IPS-18c (cell line): ENCODE measurements around the gene RCAN1.
"Not testable (repeated sequence)": the region's sequence is repeated elsewhere in the genome, so short reads cannot be mapped to it uniquely, and the experiment has no call there.

Experiments used
- H3K4me3 ChIP-seq: 2 replicates; pipeline ENCODE4 v1.7.0; 2013; ENCODE audit warnings: low read depth, mild to moderate bottlenecking, low read length, moderate library complexity; ENCODE audit not compliant: insufficient read depth
- H3K9me3 ChIP-seq: one replicate; pipeline ENCODE4 v1.6.1; 2013; ENCODE audit warnings: mild to moderate bottlenecking, low read length, moderate library complexity; ENCODE audit not compliant: control insufficient read depth, insufficient read depth

RCAN1 gene

DNA sequence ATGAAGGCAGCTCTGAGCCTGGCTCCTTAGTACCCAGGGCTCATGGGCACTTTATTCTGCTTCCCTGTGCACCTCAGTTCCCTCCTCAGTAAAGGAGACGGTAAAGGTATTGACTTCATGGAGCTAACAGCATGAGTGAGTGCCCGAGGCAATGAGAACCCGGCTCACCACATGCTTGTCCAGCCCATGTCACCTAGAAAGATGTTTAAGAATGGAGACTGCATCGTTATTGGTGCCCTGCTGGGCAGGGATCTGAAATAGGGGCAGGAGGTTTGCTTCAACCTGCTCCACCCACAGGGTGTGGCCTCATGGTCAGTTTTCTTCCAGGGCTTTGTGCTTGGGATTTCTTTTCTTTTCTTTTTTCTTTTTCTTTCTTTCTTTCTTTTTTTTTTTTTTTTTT is 95.9 kb downstream of the RCAN1 start:
- H3K9me3 ChIP-seq, result no peaks in the 10 kb centered on the region
- no peak overlapping the region for H3K4me3 ChIP-seq

DNA sequence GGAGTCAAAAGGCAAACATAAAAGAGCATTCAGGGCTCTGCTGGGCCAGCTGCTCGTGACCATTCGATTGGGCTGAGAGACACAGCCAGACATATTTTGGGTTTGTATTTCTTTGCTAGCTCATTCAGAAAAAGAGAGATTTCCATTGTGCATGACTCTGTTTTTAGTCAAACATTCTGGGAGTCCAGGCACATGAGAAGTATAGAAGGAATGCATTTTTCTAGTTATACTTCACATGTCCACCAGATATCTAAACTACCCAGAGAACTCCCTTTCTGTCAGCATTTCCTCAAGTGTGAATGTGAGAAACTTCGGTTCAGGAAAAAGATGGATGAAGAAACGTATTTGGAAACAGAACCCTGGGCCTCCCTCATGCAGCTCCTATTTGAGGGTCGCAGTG is 96.6 kb downstream of the RCAN1 start:
- H3K9me3 ChIP-seq, result no peaks in the 10 kb centered on the region

DNA sequence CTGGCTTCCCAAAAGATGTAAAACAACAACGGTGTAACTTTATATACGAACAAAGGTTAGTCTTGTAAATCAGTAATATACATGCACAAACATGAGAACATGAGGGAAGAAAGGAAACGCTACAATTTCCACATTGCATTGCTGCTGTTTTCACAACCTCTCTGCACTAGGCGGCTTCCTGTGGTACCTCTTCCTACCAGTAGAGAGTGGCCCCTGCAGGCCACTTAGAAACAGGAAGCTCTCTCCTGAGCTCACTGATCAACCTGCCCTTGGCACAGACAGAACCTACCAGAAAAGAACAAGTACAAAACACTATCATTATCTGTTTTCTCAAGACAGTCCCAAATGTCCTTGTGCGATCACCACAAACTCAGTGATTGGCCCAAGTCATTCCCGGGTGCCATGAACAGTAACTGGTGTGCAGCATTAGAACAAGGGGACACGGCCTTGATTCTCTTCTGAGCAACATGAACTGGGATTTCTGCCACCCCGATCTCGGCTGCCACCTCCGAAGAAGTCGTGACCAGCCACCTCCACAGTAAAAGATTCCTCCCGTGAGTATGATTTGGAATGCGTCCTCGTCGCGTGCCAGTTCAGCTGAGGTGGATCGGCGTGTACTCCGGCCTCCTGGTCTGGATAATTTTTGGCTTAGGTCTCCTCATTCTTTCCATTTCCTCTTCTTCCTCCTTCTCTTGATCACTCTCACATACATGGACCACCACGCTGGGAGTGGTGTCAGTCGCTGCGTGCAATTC is 97.2 kb downstream of the RCAN1 start:
- Histone ChIP-seq H3K4me3 (no peak overlapping the region), H3K9me3 (no peaks in the 10 kb centered on the region)

More for the DNA sequence above, 96.6 kb downstream of the RCAN1 start:
- no peak overlapping the region for H3K4me3 ChIP-seq

DNA sequence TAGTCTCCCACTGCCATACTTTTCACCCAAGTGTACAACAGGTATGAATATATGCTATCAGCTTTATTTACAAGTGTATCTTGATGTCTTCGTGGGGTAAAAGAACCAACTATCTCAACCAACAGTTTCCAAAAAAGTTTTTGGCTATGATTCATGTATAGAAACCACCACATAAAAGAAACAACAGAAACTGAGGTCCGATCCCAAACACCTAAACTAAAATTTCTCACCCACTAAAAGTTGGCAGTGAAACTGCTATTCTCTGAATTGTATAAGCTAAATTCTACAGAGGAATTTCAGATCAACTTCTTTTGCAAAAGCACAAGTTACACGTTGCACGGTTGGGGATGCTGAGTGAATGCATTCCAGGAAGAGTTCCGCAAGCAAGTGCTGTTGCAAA is 97.9 kb downstream of the RCAN1 start:
- Histone ChIP-seq H3K4me3 (no peak overlapping the region), H3K9me3 (no peaks in the 10 kb centered on the region)

DNA sequence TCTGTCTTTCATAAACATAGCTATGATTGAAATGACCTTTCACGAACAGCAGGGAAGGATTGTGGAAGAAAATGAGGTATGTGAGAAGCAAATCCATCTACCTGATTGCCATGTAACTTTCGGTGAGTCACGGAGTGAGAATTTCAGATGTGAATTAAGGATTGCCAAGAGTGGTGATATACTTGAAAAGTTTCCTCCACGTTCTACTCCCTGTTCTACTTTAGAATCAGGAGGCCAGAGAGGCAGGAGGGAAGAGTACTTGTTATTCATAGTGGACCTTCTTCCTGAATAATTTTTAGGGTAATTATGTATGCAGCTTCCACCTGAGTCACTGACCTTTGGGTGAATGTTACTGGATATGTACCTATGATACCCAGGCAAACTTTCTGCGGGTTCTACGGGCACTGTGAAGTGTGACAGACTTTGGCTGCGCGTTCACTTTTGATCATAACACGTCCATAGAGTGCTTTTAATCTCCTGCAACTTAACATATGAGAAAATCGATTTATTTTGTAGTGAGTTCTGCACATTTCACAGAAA is 100.3 kb downstream of the RCAN1 start:
- H3K4me3 ChIP-seq, result no peak overlapping the region
- no peaks in the 10 kb centered on the region for H3K9me3 ChIP-seq

DNA sequence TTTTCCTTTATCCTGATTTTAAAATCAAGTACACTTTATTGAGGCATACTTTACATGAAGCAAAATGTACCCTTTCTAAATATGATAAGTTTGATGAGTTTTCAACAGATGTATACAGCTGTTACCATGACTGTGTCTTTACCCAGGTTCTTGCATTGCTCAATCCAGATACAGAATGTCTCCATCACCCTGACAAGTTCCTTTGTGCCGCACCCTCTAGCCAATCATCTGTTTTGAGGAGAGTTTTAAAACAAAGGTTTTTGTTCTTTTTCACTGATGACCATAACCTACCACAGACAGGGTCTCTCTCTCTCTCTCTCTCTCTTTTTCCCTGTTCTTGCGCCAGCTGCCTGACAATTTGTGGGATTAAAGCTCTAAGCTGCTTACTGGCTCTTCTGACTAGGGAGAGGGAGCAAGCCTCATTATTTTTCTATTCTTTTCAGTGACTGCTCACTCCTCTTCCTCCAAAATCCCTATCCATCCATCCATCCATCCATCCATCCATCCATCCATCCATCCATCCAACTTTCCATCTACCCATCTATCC is 101.7 kb downstream of the RCAN1 start:
- Histone ChIP-seq H3K4me3 (no peak overlapping the region), H3K9me3 (no peaks in the 10 kb centered on the region)

DNA sequence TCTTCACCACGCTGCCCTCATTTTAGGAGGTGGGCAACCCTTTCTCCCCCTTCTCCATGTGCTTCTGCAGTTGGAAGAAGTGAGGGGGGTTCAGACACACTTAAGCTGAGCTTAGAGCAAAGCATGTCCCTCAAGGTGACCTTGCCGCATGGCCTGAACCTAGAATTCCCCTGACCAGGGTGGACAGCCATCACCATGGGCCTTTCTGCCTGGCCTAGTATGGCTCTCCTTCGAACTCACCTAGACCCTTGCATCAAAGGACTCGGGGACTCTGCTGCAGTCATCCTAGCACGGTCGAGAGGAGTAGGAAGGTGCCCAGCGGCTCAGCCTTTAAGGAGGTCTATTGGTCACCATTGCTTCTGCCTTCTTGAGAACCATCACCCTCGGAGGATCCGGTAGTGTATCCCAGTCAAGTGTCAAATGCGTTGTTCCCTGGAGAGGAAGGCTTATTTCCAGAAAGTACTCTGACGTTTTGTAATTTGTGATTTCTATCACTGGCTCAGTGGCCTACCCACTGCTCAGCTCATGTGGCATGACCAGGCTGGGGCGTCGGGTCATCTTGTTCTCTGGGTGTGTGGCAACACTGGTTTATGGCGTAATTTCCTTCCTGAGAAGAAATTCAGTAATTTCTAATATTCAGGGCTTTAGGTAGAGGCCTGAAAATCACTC is 103.0 kb downstream of the RCAN1 start, which contains the start of gene KCNE1:
Gene KCNE1 (minus strand): TSS at position 424 of the 669 bp plus-strand sequence. CDS start 62,576 bp downstream, outside the sequence.
- H3K4me3 ChIP-seq, result no peak within 1 kb of the TSS
- H3K9me3 ChIP-seq, result no peaks in the 10 kb centered on the region

DNA sequence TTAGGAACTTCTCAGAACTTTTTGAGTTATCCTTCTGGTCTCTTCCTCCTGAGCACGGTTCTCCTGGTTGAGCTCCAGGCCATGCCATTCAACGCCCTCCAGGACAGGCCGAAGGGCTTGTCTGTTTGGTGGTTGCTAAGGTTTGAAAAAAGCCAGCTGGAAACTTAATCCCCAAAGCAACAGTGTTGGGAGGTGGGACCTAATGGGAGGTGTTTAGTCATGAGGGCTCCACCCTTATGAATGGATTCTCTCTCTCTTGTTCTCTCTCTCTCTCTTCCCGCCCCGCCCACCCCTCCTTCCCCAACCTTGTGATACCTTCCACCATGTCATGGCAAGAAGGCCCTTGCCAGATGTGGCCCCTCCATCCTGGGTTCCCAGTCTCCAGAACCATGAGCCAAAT is 103.7 kb downstream of the RCAN1 start:
- H3K4me3 ChIP-seq, result no peak overlapping the region
- H3K9me3 ChIP-seq, result no peaks in the 10 kb centered on the region

DNA sequence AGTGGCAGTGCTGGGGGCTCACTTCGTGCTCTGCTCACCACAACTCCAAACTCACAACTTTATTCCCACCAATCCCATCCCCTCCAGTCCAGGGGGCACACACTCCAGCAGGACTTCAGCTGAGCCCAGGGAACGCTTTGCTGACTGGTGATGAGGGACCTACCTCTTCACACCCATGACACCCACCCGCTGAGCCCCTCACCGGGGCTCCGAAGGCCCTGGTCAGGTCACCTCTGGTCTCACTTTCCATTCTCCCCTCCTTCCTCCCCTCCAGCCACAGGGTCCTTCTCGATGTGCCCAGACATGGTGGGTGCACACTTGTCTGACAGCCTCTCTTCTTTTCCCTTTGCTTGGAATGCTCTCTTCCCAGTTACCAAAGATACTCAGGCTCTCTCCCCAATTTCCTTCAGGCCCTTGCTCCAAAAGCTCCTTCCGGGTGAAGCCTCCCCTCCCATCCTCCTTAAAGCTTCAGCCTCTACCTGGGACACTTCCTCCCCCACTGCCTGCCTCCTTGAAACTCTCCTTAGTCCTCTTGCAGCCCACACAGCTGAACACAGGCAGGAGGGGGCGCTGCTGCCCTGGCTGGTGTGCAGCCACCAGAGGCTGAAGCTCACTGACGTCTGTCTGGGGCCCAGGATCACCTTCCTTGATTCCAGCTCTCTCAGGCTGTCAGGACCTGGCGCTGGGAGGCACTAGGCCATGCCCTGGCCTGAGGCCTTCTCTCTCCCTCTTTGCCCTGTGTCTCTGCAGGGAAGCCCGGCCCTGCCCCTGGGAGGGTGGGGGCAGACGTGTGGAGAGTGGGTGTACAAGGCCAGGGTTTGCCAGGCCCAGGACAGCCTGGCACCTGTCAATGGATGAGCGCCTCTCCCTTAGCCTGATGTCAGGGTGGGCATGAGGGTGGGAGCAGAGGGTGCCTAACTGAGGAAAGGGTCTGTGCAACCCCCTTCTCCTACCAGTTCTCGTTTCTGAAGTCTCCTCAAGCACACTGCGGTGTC is 104.5 kb downstream of the RCAN1 start:
- Histone ChIP-seq H3K9me3 (peaks cover under 1% of the 10 kb centered on the region), H3K4me3 (no peak overlapping the region)

DNA sequence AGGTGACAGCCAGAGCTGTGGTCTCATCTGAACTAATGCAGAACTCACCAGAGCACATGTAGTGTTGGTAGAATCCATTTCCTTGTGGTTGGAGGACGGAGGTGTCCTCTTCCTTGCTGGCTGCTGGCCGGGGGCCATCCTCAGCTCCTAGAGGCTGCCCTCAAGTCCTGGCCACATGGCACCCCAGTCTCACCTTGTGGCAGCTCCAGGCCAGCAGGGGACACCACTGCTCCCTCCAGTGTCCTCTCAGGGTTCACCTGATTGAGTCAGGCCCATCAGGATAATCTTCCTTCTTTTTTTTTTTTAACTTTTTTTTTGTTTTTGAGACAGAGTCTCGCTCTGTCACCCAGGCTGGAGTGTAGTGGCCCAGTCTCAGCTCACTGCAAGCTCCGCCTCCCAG is 105.8 kb downstream of the RCAN1 start:
- no peak overlapping the region for H3K4me3 ChIP-seq
- H3K9me3 ChIP-seq, result peaks cover 2% of the 10 kb centered on the region

DNA sequence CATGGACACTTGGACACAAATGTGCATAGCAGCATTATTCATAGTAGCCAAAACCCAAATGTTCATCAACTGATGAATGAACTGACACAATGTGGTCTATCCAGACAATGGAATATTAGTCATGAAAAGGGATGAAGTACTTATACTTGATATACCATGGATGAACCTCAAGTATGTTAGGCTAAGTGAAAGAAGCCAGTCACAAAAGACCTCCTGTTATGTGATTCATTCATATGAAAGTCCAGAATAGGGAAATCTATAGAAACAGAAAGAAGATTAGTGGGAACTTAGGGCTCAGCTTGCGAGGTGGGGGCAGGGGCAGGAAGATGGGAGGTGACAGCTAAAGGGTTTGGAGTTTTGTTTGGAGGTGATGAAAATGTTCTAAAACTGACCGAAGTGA is 110.3 kb downstream of the RCAN1 start:
- Histone ChIP-seq H3K9me3 (peaks cover 2% of the 10 kb centered on the region), H3K4me3 (no peak overlapping the region)

DNA sequence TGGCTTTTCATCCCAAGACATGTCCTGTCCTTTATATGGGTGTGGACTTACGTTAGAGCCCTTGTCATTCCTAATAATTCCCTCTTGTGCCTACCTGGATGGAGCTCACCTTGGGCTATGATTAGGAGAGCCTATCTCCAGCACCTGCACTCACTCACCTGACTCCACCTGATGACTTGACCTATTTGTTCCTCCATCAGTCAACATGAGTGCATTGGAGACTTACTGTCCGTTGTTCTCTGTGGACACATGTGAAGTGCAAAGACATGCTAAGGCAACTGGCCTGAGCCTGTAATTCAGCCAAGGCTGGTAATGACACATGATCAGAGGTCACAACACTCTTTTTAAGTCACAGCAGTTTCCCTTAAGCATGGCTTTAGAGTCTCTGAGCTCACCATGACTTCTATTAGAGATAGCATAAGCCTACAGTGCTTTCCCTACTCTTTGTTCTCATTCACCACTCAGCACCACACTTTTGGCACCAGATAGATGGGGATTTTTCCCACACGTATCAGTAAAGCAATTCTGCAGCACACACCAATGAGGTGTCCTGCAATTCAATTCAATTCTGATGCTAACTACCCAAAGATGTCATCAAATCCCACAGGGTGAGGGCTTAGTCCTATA is 112.3 kb downstream of the RCAN1 start:
- Histone ChIP-seq H3K9me3 (peaks cover 2% of the 10 kb centered on the region), H3K4me3 (no peak overlapping the region)

DNA sequence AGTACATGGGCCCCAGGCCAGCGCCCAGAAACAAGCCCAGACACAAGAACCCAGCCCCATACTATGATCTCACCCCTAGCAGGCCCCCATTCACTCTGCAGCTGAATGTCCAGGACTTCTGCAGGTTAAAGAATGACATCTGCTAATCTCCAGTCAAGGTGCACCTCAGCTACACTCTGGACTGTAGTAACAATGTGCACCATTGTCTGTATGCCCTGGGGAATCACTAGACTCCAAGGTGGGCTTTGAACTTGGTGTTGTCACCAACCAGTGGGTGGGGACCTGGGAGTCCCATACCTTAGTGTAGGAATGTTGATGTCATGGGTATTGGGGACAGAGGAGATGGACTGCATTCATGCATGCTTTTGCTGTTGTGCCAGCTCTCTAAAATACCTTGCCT is 113.2 kb downstream of the RCAN1 start:
- Histone ChIP-seq H3K4me3 (no peak overlapping the region), H3K9me3 (peaks cover 2% of the 10 kb centered on the region)

DNA sequence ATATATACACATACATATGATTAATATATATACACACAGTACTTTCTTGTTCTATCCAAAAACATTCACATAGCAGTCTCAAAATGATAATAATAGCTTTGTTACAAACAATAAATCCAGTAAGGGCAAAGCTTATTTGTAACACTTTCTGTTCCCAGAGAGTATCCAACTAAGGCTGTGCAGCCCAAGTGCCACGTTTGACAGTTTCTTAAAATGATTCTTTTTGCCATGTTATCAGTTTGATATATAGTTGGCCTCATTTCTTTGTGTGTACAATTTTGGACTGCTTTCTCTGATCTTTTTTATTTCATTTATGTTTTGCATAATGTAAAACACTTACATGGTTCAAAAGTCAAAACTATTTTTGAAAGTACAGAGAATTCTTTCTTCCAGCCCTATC is 114.7 kb downstream of the RCAN1 start:
- H3K4me3 ChIP-seq, result no peak overlapping the region
- no peaks in the 10 kb centered on the region for H3K9me3 ChIP-seq

DNA sequence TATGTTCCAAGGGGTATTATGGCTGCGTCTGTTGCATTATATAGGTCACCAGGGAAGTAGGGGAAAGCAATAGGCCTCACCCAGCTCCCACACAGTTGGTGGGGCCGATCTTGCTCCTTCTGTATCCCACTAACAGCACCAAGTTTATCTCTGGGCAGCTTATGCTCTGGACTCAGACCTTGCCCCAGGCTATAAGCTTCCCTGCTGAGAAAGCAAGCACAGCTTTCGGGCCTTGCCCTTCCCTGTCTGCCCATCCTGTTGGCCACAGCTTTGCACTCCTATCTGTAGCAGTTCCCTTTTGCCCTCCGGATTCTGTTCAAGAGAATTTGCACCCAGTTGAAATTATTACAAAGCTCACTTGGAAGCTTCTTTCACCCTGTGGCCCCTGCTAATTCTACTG is 115.8 kb downstream of the RCAN1 start:
- H3K9me3 ChIP-seq, result no peaks in the 10 kb centered on the region

DNA sequence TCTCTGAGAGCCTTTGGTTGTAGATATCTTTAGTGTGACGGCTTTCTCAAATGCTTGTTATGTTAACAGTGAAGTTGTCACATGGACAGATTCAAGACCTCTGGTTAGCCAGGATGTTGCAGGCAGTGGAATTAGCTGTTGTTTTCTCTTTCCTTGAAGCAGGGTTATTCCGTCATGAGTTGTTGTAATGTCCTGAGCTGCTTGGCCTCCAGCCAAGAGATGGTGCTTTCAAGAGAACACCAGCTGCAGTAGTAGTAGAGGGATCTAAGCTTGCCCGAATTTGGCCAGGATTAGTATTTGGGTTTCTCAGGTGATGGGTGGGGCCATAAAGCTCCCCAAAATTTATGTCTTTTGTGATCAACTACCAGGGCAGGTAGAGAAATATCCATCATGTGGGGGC is 116.3 kb downstream of the RCAN1 start:
- Histone ChIP-seq H3K9me3 (no peaks in the 10 kb centered on the region), H3K4me3 (no peak overlapping the region)

More for the DNA sequence above, 115.8 kb downstream of the RCAN1 start:
- H3K4me3 ChIP-seq, result no peak overlapping the region

DNA sequence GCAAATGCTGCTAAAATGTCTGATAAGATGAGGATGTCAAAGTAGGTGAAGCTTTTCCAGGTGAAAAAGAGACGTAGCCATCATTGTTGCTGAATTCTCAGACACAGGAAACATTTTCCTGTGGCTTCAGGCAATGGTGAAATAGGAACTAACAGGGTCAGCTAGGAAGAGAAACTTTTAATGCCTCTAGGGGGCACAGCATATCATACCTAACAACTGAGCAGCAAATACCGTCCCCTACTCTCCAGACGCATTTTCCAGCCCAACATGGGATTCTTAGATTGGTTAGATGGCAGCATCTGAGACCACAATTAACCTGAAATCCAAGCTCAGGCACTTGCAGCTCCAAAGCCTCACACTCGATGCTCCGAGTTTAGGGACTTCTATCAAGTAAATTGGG is 131.1 kb downstream of the RCAN1 start:
- not testable (repeated sequence) for H3K9me3 ChIP-seq, H3K4me3 ChIP-seq
